HT-29 (cell line): ENCODE measurements around the gene MDM4. TPM values are rescaled to one million over a fixed set of nuclear protein-coding genes. Genes with fewer than 3 reads are reported as not detected.

Experiments
- DNase-seq: peaks from one replicate; pipeline ENCODE4 v3.0.0-alpha.2; 2015; ENCODE audit warnings: low spot score
- small RNA-seq: library from RNA; depleted of rRNA; stranded (forward); fragments of <200 nt; gene quantifications from one replicate; pipeline ENCODE3, GENCODE V24; 2014
- total RNA-seq: library from RNA; depleted of rRNA; stranded (reverse); fragments of >200 nt; shearing (Covaris generic); gene quantifications from 2 replicates; pipeline ENCODE4 v1.2.3, GENCODE V29; 2014; rRNA removed

Gene MDM4
- total RNA-seq, 1 experiment from 2014 or later: 19.4 TPM

GRCh38 chr1:204605791-204606190, 89.6 kb downstream of the MDM4 start:
- no peak for DNase-seq

Small RNAs within 50 kb of the gene (small RNA-seq; reads per million reads assigned to genes)
- 191 reads per million, percentile 98 among the genes with 10 or more reads in this experiment for gene RNA5SP74

Other genes starting within 250 kb of the MDM4 start
- 76.7 and 88.6 TPM in 2 replicates for gene PLEKHA6, start 156.5 kb upstream of the MDM4 start, total RNA-seq
- 32.6 and 40.7 TPM in 2 replicates for gene PPP1R15B, start 104.6 kb upstream of the MDM4 start, total RNA-seq
- gene PIK3C2B, start 21.6 kb upstream of the MDM4 start, total RNA-seq: 55.3 and 55.4 TPM in 2 replicates
- gene LRRN2, start 169.3 kb downstream of the MDM4 start, total RNA-seq: 0.05 TPM in 1 of 2 replicates, not detected in the other